Osteoblast (primary cell): ENCODE results near the gene EYS. TPM values are rescaled to one million over a fixed set of nuclear protein-coding genes. Genes with fewer than 3 reads are reported as not detected.

Experiments
- DNase-seq: peaks from one replicate; pipeline ENCODE4 v3.0.0; 2011; ENCODE audit warnings: low spot score, mixed read lengths; ENCODE audit not compliant: insufficient read length; ENCODE audit errors: missing footprints
- H2AFZ ChIP-seq: 2 replicates; pipeline ENCODE4 v1.6.0; 2011; ENCODE audit warnings: mild to moderate bottlenecking, low read length
- H3K27ac ChIP-seq: 2 replicates; pipeline ENCODE4 v1.5.1; 2011; ENCODE audit warnings: mild to moderate bottlenecking, low read depth, low read length, moderate library complexity
- H3K27me3 ChIP-seq: 2 replicates; pipeline ENCODE4 v1.6.0; 2012; ENCODE audit warnings: mild to moderate bottlenecking, control low read depth, inconsistent platforms, low read length, moderate library complexity; ENCODE audit not compliant: insufficient read depth
- H3K36me3 ChIP-seq: 2 replicates; pipeline ENCODE4 v1.5.1; 2011; ENCODE audit warnings: mild to moderate bottlenecking, low read length, control low read depth, moderate library complexity; ENCODE audit not compliant: insufficient read depth
- H3K4me1 ChIP-seq: 2 replicates; pipeline ENCODE4 v1.5.1; 2011; ENCODE audit warnings: mild to moderate bottlenecking, low read length, control low read depth, moderate library complexity; ENCODE audit not compliant: insufficient read depth
- H3K4me2 ChIP-seq: 2 replicates; pipeline ENCODE4 v1.6.0; 2011; ENCODE audit warnings: mild to moderate bottlenecking, low read length; ENCODE audit not compliant: insufficient read depth
- H3K4me3 ChIP-seq: fragments of 200-600 bp; sonication (generic); 3 replicates; pipeline ENCODE4 v1.5.1; 2012; ENCODE audit warnings: mild to moderate bottlenecking, low read length, inconsistent platforms; ENCODE audit not compliant: insufficient read depth
- H3K79me2 ChIP-seq: 2 replicates; pipeline ENCODE4 v1.6.0; 2012; ENCODE audit warnings: mild to moderate bottlenecking, low read length, control low read depth, inconsistent platforms; ENCODE audit not compliant: insufficient read depth
- H3K9me3 ChIP-seq: 2 replicates; pipeline ENCODE4 v1.5.1; 2011; ENCODE audit warnings: low read depth, low read length, control low read depth
- H4K20me1 ChIP-seq: 2 replicates; pipeline ENCODE4 v1.6.0; 2012; ENCODE audit warnings: mild to moderate bottlenecking, low read length, control low read depth; ENCODE audit not compliant: insufficient read depth
- CTCF ChIP-seq: IDR thresholded peaks from 2 replicates; pipeline ENCODE4 v1.5.1; 2011; ENCODE audit warnings: mild to moderate bottlenecking, low read depth, low read length, moderate library complexity; ENCODE audit errors: extremely low read depth
- total RNA-seq: library from RNA; depleted of rRNA; stranded (reverse); fragments of >200 nt; gene quantifications from 2 replicates; pipeline ENCODE4 v1.2.3, GENCODE V29; 2012

The EYS gene
- total RNA-seq, 1 donor: under 0.01 TPM

GRCh38 chr6:64155063-64155462 is 1552.0 kb downstream of the EYS start:
- Histone ChIP-seq H3K4me3 (no peak overlapping the region), H3K27me3 (no peaks in the 10 kb centered on the region), H3K27ac (no peak overlapping the region), H3K36me3 (no peaks in the 10 kb centered on the region), H3K79me2 (no peaks in the 10 kb centered on the region), H2AFZ (no peak overlapping the region), H4K20me1 (no peaks in the 10 kb centered on the region), H3K4me2 (no peak overlapping the region), H3K4me1 (no peaks in the 10 kb centered on the region), H3K9me3 (peaks cover 2% of the 10 kb centered on the region)
- DNase-seq: no peak
- no peak for TF ChIP-seq CTCF

GRCh38 chr6:64146876-64147275 is 1560.2 kb downstream of the EYS start:
- Histone ChIP-seq H3K79me2 (no peaks in the 10 kb centered on the region), H3K4me1 (no peaks in the 10 kb centered on the region), H3K36me3 (no peaks in the 10 kb centered on the region)

DNA sequence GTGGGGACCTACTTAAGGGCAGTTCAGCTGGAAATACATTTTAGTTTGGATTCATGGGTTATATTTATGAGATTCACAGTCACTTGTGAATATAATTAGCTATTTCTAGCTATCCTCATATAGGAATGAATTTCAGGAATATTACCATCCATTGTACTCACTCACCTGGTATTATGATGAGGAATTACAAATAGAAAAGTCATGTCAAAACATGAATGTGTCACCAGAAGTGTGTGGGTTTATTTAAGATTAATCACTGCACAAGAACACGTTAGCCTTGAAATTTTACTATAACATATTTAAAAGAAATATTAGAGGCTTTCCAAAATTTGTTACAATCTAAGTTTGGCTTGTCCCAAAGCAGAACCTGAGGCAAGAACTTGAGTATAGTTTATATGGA is 1560.9 kb downstream of the EYS start:
- no peak for TF ChIP-seq CTCF
- H3K36me3 ChIP-seq: no peaks in the 10 kb centered on the region
- H3K4me1 ChIP-seq: no peaks in the 10 kb centered on the region
- no peaks in the 10 kb centered on the region for H4K20me1 ChIP-seq
- peaks cover 2% of the 10 kb centered on the region for H3K9me3 ChIP-seq
- no peak overlapping the region for H3K4me2 ChIP-seq
- no peaks in the 10 kb centered on the region for H3K27me3 ChIP-seq
- no peak overlapping the region for H3K4me3 ChIP-seq
- H3K79me2 ChIP-seq: no peaks in the 10 kb centered on the region
- no peak overlapping the region for H2AFZ ChIP-seq
- DNase-seq: no peak
- H3K27ac ChIP-seq: no peak overlapping the region

More at GRCh38 chr6:64146876-64147275, 1560.2 kb downstream of the EYS start:
- no peak overlapping the region for H3K27ac ChIP-seq
- no peak overlapping the region for H3K4me3 ChIP-seq
- H3K9me3 ChIP-seq: peaks cover 2% of the 10 kb centered on the region
- H4K20me1 ChIP-seq: no peaks in the 10 kb centered on the region
- TF ChIP-seq CTCF: no peak
- H3K27me3 ChIP-seq: no peaks in the 10 kb centered on the region
- no peak overlapping the region for H3K4me2 ChIP-seq
- no peak overlapping the region for H2AFZ ChIP-seq
- DNase-seq: no peak

DNA sequence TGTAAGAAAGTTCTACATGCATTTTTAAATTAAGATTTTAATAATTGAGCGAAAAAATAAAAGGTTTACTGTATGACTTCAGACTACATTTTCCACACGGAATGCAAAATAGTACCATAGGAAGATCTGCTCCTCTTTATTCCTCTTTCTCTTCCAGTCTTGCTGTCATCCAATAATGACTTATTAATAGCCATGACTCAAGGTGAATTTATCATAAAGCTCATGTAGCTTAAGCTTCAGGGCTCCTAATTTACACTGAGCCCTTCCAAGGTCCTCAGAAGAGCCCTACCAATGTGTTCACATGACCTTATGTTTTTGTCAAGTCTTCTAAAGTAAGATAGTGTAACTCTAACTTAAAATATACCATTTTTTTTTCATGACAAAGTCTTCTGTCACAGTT is 1561.4 kb downstream of the EYS start:
- no peak overlapping the region for H3K4me2 ChIP-seq
- H3K9me3 ChIP-seq: peaks cover 2% of the 10 kb centered on the region
- H3K4me3 ChIP-seq: no peak overlapping the region
- H3K36me3 ChIP-seq: no peaks in the 10 kb centered on the region
- H3K79me2 ChIP-seq: no peaks in the 10 kb centered on the region
- no peak overlapping the region for H2AFZ ChIP-seq
- no peaks in the 10 kb centered on the region for H3K27me3 ChIP-seq
- no peak for DNase-seq
- TF ChIP-seq CTCF: no peak
- H3K27ac ChIP-seq: no peak overlapping the region
- H3K4me1 ChIP-seq: no peaks in the 10 kb centered on the region
- H4K20me1 ChIP-seq: no peaks in the 10 kb centered on the region
